SK-N-SH (cell line): ENCODE data around the gene TADA2B. TPM values are rescaled to one million over a fixed set of nuclear protein-coding genes. Genes with fewer than 3 reads are reported as not detected.
"Not testable (repeated sequence)": the region's sequence is repeated elsewhere in the genome, so short reads cannot be mapped to it uniquely, and the experiment has no call there.

Source experiments
- CTCF ChIA-PET: fragments of 300-600, 350-600 bp; formaldehyde crosslinking; extraction: SDS; loops from one replicate; lab custom pipeline; 2021; lab: Yijun Ruan, JAX
- POLR2A ChIA-PET: fragments of 350-600 bp; sonication (Branson Sonifier 250); formaldehyde crosslinking; extraction: SDS; loops from one replicate; lab custom pipeline; 2020; ENCODE audit warnings: antibody characterized with exemption, inconsistent platforms; lab: Yijun Ruan, JAX
- DNase-seq: peaks from one replicate; pipeline ENCODE4 v3.0.0; 2012
- H2AFZ ChIP-seq: fragments of 200-600 bp; sonication (generic); 2 replicates; pipeline ENCODE4 v1.8.1; 2016; ENCODE audit warnings: antibody characterized with exemption, mild to moderate bottlenecking, low read depth
- H3F3A ChIP-seq: fragments of 200-600 bp; sonication (generic); replicated peaks from 2 replicates; pipeline ENCODE3; 2016; ENCODE audit warnings: antibody characterized with exemption, mild to moderate bottlenecking; ENCODE audit not compliant: insufficient read depth
- H3K27ac ChIP-seq, 2 experiments: fragments of 200-500 bp in 1 of 2; fragments of 200-600 bp in 1 of 2; sonication (Bioruptor generic) in 1 of 2; sonication (generic), shearing (Covaris generic) in 1 of 2; 2 replicates each; pipeline versions ENCODE4 v1.5.1 to v1.6.1; 2014 to 2016; ENCODE audit warnings: low read depth in 2 of 2, inconsistent platforms in 1 of 2, low read length in 1 of 2, mild to moderate bottlenecking in 1 of 2, mixed read lengths in 1 of 2
- H3K27me3 ChIP-seq: fragments of 200-600 bp; sonication (generic), shearing (Covaris generic); 2 replicates; pipeline ENCODE4 v1.6.1; 2016; ENCODE audit warnings: mixed run types; ENCODE audit not compliant: insufficient read depth
- H3K36me3 ChIP-seq, 2 experiments: fragments of 200-500 bp in 1 of 2; fragments of 200-600 bp in 1 of 2; sonication (Bioruptor generic) in 1 of 2; sonication (generic) in 1 of 2; replicated peaks in 1 of 2; 2 replicates each; pipeline versions ENCODE3 to v1.5.1; 2014 to 2016; ENCODE audit warnings: low read length in 1 of 2, mild to moderate bottlenecking in 1 of 2; ENCODE audit not compliant: insufficient read depth in 2 of 2, control insufficient read depth in 1 of 2
- H3K4me1 ChIP-seq, 2 experiments: fragments of 200-500 bp in 1 of 2; fragments of 200-600 bp in 1 of 2; sonication (Bioruptor generic) in 1 of 2; sonication (generic), shearing (Covaris generic) in 1 of 2; 2 replicates each; pipeline versions ENCODE4 v1.5.1 to v1.6.1; 2014 to 2016; ENCODE audit warnings: low read depth in 1 of 2, low read length in 1 of 2, mixed run types in 1 of 2; ENCODE audit not compliant: insufficient read depth in 2 of 2, control insufficient read depth in 1 of 2
- H3K4me2 ChIP-seq: fragments of 200-600 bp; sonication (generic), shearing (Covaris generic); 2 replicates; pipeline ENCODE4 v1.6.1; 2017; ENCODE audit warnings: mixed run types
- H3K4me3 ChIP-seq, 2 experiments: fragments of 200-500 bp in 1 of 2; fragments of 200-600 bp in 1 of 2; sonication (Bioruptor generic) in 1 of 2; sonication (generic), shearing (Covaris generic) in 1 of 2; 2 replicates each; pipeline versions ENCODE4 v1.5.1 to v1.8.1; 2014 to 2016; ENCODE audit warnings: low read depth in 2 of 2, inconsistent platforms in 1 of 2, low read length in 1 of 2, mild to moderate bottlenecking in 1 of 2, mixed read lengths in 1 of 2, moderate library complexity in 1 of 2
- H3K79me2 ChIP-seq: fragments of 200-600 bp; sonication (generic); 2 replicates; pipeline ENCODE4 v1.8.1; 2017; ENCODE audit warnings: mild to moderate bottlenecking; ENCODE audit not compliant: insufficient read depth
- H3K9ac ChIP-seq: fragments of 200-600 bp; sonication (generic); 2 replicates; pipeline ENCODE4 v1.6.1; 2017; ENCODE audit warnings: mixed run types
- H3K9me2 ChIP-seq: fragments of 200-600 bp; sonication (generic); 2 replicates; pipeline ENCODE4 v1.6.1; 2017; ENCODE audit warnings: mixed run types
- H3K9me3 ChIP-seq: fragments of 200-600 bp; sonication (generic); 2 replicates; pipeline ENCODE4 v1.6.1; 2017; ENCODE audit warnings: mixed run types, mild to moderate bottlenecking, moderate library complexity
- H4K20me1 ChIP-seq: fragments of 200-600 bp; sonication (generic); 2 replicates; pipeline ENCODE4 v1.6.1; 2017; ENCODE audit warnings: mild to moderate bottlenecking, mixed run types; ENCODE audit not compliant: insufficient read depth
- EZH2phosphoT487 ChIP-seq: fragments of 200-600 bp; sonication (generic); IDR thresholded peaks from 2 replicates; pipeline ENCODE4 v1.6.1; 2017; ENCODE audit warnings: low read depth, mixed run types, mild to moderate bottlenecking, antibody characterized with exemption, moderate library complexity, borderline replicate concordance
- FOSL2 ChIP-seq: IDR thresholded peaks from 2 replicates; pipeline ENCODE4 v1.4.0; 2012; ENCODE audit warnings: low read depth, mild to moderate bottlenecking, moderate library complexity, borderline replicate concordance
- FOXM1 ChIP-seq: IDR thresholded peaks from 2 replicates; pipeline ENCODE4 v1.4.0; 2012; ENCODE audit warnings: low read depth, mild to moderate bottlenecking
- GABPA ChIP-seq: IDR thresholded peaks from 2 replicates; pipeline ENCODE4 v1.4.0; 2012; ENCODE audit warnings: low read depth, mild to moderate bottlenecking
- MEF2A ChIP-seq: IDR thresholded peaks from 2 replicates; pipeline ENCODE4 v1.4.0; 2012; ENCODE audit warnings: low read depth, borderline replicate concordance
- NFIC ChIP-seq: IDR thresholded peaks from 2 replicates; pipeline ENCODE4 v1.4.0; 2012; ENCODE audit warnings: borderline replicate concordance
- RCOR1 ChIP-seq: fragments of 150-350 bp; IDR thresholded peaks from 2 replicates; pipeline ENCODE4 v1.6.1; 2017; ENCODE audit warnings: antibody characterized with exemption, low read length
- REST ChIP-seq: IDR thresholded peaks from 2 replicates; pipeline ENCODE4 v1.6.1; 2012; ENCODE audit warnings: mild to moderate bottlenecking, low read depth, low read length, moderate library complexity
- RXRA ChIP-seq: IDR thresholded peaks from 2 replicates; pipeline ENCODE4 v1.4.0; 2012; ENCODE audit warnings: low read depth, mild to moderate bottlenecking, borderline replicate concordance
- TCF12 ChIP-seq: IDR thresholded peaks from 2 replicates; pipeline ENCODE4 v1.4.0; 2012
- TEAD4 ChIP-seq: IDR thresholded peaks from 2 replicates; pipeline ENCODE4 v1.4.0; 2012; ENCODE audit warnings: mild to moderate bottlenecking, borderline replicate concordance; ENCODE audit not compliant: insufficient read depth
- YY1 ChIP-seq: IDR thresholded peaks from 2 replicates; pipeline ENCODE4 v1.4.0; 2012; ENCODE audit warnings: low read depth, mild to moderate bottlenecking
- WGBS: methylation state at CpG from one replicate; pipeline ENCODE4 v1.1.6; 2017; ENCODE audit warnings: low lambda C conversion rate; 5-methylcytosine and 5-hydroxymethylcytosine counted together
- polyA plus RNA-seq, 3 experiments: library from polyadenylated mRNA; depleted of rRNA; stranded (reverse); fragments of >200 nt; gene quantifications; 2 replicates each; pipeline ENCODE4 v1.2.3, GENCODE V29; 2012

TADA2B gene
- polyA plus RNA-seq, 1 of the 3 experiments (the other 2 are of a cell fraction): 8.0 TPM

GRCh38 chr4:7078025-7078424 is 34.9 kb downstream of the TADA2B start:
- 64% methylated on average over 5 of the region's 5 CpGs for WGBS
- Histone ChIP-seq H4K20me1 (no peaks in the 10 kb centered on the region), H3K79me2 (no peaks in the 10 kb centered on the region), H3K4me1 (peaks cover 0 to 4% of the 10 kb centered on the region in 2 experiments; a peak in 1 of 4 replicates), H3K27me3 (no peaks in the 10 kb centered on the region), H3K27ac (no peak overlapping the region), H3K9me2 (no peaks in the 10 kb centered on the region), H3K36me3 (no peaks in the 10 kb centered on the region), H3K4me2 (no peak overlapping the region), H3K9me3 (0 out of 2 replicates have a peak, but pooled peaks cover 6% of the 10 kb centered on the region), H3F3A (no peaks in the 10 kb centered on the region), H3K4me3 (no peak overlapping the region), H3K9ac (no peak overlapping the region), H2AFZ (no peak overlapping the region)
- DNase-seq: no peak
- TF ChIP-seq FOXM1: no peak
- no peak for TF ChIP-seq FOSL2
- TF ChIP-seq NFIC: no peak
- no peak for TF ChIP-seq RCOR1
- TF ChIP-seq TEAD4: no peak
- TF ChIP-seq EZH2phosphoT487: no peak
- TF ChIP-seq RXRA: no peak
- TF ChIP-seq REST: no peak
- no peak for TF ChIP-seq MEF2A
- TF ChIP-seq YY1: no peak
- no peak for TF ChIP-seq GABPA
- no peak for TF ChIP-seq TCF12
- ChIA-PET POLR2A (no interaction called here), CTCF (interaction anchor here (1.1 to 1.4 kb wide), 2 partner anchors 24 to 35 kb away, joined by 3 to 5 read pairs; partner anchors contain the start of gene TADA2B)

GRCh38 chr4:7079483-7079882 is 36.3 kb downstream of the TADA2B start:
- CTCF ChIA-PET: interaction anchor here (1.2 to 8.1 kb wide), 4 partner anchors 9 to 359 kb away, joined by 3 to 80 read pairs (median 12); partner anchors contain the start of gene GRPEL1
- POLR2A ChIA-PET, H3F3A ChIP-seq, H3K9me2 ChIP-seq, H3K9ac ChIP-seq, H3K4me1 ChIP-seq, H3K27ac ChIP-seq, H2AFZ ChIP-seq, DNase-seq, H3K9me3 ChIP-seq, H3K27me3 ChIP-seq, H4K20me1 ChIP-seq, H3K79me2 ChIP-seq, H3K36me3 ChIP-seq, H3K4me2 ChIP-seq, H3K4me3 ChIP-seq: not testable (repeated sequence)

- H4K20me1 ChIP-seq, H3K27ac ChIP-seq, H3K9me2 ChIP-seq, DNase-seq, H2AFZ ChIP-seq, H3K9me3 ChIP-seq, H3K36me3 ChIP-seq, H3K4me1 ChIP-seq, H3K79me2 ChIP-seq, POLR2A ChIA-PET, H3K9ac ChIP-seq, H3K27me3 ChIP-seq, H3K4me3 ChIP-seq, H3K4me2 ChIP-seq, H3F3A ChIP-seq: not testable (repeated sequence)
- WGBS: 29% methylated on average over 2 of the region's 2 CpGs
- CTCF ChIA-PET: interaction anchor here (0.7 to 8.1 kb wide), 7 partner anchors 10 to 359 kb away, joined by 3 to 80 read pairs (median 4); partner anchors contain the start of gene GRPEL1
Measured at GRCh38 chr4:7079909-7080308, 36.7 kb downstream of the TADA2B start.
